Subcutaneous abdominal adipose tissue (tissue), 5 donors: ENCODE data around the gene AK9.

ENCODE experiments used
- H3K27ac ChIP-seq: one replicate; pipeline ENCODE4 v1.7.0; 2013; ENCODE audit warnings: low read depth, mild to moderate bottlenecking, inconsistent platforms, low read length, moderate library complexity
- H3K27me3 ChIP-seq, 5 donors: one replicate each; pipeline ENCODE4 v1.7.0; 2013; ENCODE audit warnings: low read length in 5 of 5, inconsistent platforms in 1 of 5; ENCODE audit not compliant: control insufficient read depth in 5 of 5, insufficient read depth in 4 of 5
- H3K36me3 ChIP-seq, 5 donors: one replicate each; pipeline ENCODE4 v1.7.0; 2013; ENCODE audit warnings: low read length in 5 of 5; ENCODE audit not compliant: control insufficient read depth in 5 of 5, insufficient read depth in 5 of 5
- H3K4me1 ChIP-seq, 5 donors: one replicate each; pipeline ENCODE4 v1.7.0; 2013; ENCODE audit warnings: low read length in 5 of 5, mild to moderate bottlenecking in 3 of 5, moderate library complexity in 1 of 5; ENCODE audit not compliant: control insufficient read depth in 5 of 5, insufficient read depth in 5 of 5
- H3K4me3 ChIP-seq, 5 donors: one replicate each; pipeline ENCODE4 v1.7.0; 2013; ENCODE audit warnings: low read length in 5 of 5, low read depth in 1 of 5
- H3K9ac ChIP-seq, 5 donors: one replicate each; pipeline ENCODE4 v1.7.0; 2013; ENCODE audit warnings: low read length in 5 of 5, mild to moderate bottlenecking in 4 of 5, moderate library complexity in 3 of 5
- H3K9me3 ChIP-seq, 5 donors: one replicate each; pipeline ENCODE4 v1.7.0; 2013; ENCODE audit warnings: low read length in 5 of 5; ENCODE audit not compliant: control insufficient read depth in 5 of 5
- donor health status: healthy.
- donor health status: healthy.
- donor health status: healthy.
- donor health status: healthy.
- donor health status: healthy.

The AK9 gene

GRCh38 chr6:109676724-109677123 lies 14.3 kb downstream of the AK9 start:
- Histone ChIP-seq H3K4me3 (no peak overlapping the region), H3K9me3 (no peaks in the 10 kb centered on the region), H3K9ac (no peak overlapping the region), H3K36me3 (no peaks in the 10 kb centered on the region), H3K4me1 (no peaks in the 10 kb centered on the region), H3K27ac (no peak overlapping the region), H3K27me3 (no peaks in the 10 kb centered on the region)

GRCh38 chr6:109672839-109673238 lies 18.2 kb downstream of the AK9 start:
- Histone ChIP-seq H3K9me3 (no peaks in the 10 kb centered on the region), H3K4me3 (no peak overlapping the region), H3K27ac (no peak overlapping the region)

GRCh38 chr6:109672175-109672574 lies 18.8 kb downstream of the AK9 start:
- Histone ChIP-seq H3K9ac (no peak overlapping the region), H3K4me3 (no peak overlapping the region), H3K4me1 (no peaks in the 10 kb centered on the region), H3K36me3 (peaks cover 0 to 2% (median 0%) of the 10 kb centered on the region in 5 donors), H3K9me3 (no peaks in the 10 kb centered on the region), H3K27me3 (no peaks in the 10 kb centered on the region), H3K27ac (no peak overlapping the region)

More at GRCh38 chr6:109672839-109673238, 18.2 kb downstream of the AK9 start:
- H3K27me3 ChIP-seq, result no peaks in the 10 kb centered on the region
- H3K36me3 ChIP-seq, result peaks cover 0 to 2% (median 0%) of the 10 kb centered on the region in 5 donors
- no peaks in the 10 kb centered on the region for H3K4me1 ChIP-seq
- H3K9ac ChIP-seq, result no peak overlapping the region

GRCh38 chr6:109671733-109672132 lies 19.3 kb downstream of the AK9 start:
- H3K4me3 ChIP-seq, result no peak overlapping the region

GRCh38 chr6:109669811-109670210 lies 21.2 kb downstream of the AK9 start:
- no peaks in the 10 kb centered on the region for H3K9me3 ChIP-seq
- H3K4me1 ChIP-seq, result no peaks in the 10 kb centered on the region
- H3K4me3 ChIP-seq, result no peak overlapping the region
- H3K36me3 ChIP-seq, result peaks cover 0 to 2% (median 0%) of the 10 kb centered on the region in 5 donors
- H3K27ac ChIP-seq, result no peak overlapping the region
- H3K27me3 ChIP-seq, result no peaks in the 10 kb centered on the region
- H3K9ac ChIP-seq, result no peak overlapping the region

More at GRCh38 chr6:109671733-109672132, 19.3 kb downstream of the AK9 start:
- peaks cover 0 to 2% (median 0%) of the 10 kb centered on the region in 5 donors for H3K36me3 ChIP-seq
- no peaks in the 10 kb centered on the region for H3K9me3 ChIP-seq
- no peaks in the 10 kb centered on the region for H3K4me1 ChIP-seq
- no peaks in the 10 kb centered on the region for H3K27me3 ChIP-seq
- no peak overlapping the region for H3K27ac ChIP-seq
- no peak overlapping the region for H3K9ac ChIP-seq

- H3K4me3 ChIP-seq, result no peak overlapping the region
- H3K9ac ChIP-seq, result no peak overlapping the region
- no peaks in the 10 kb centered on the region for H3K9me3 ChIP-seq
- H3K27me3 ChIP-seq, result no peaks in the 10 kb centered on the region
- H3K27ac ChIP-seq, result no peak overlapping the region
- H3K36me3 ChIP-seq, result peaks cover 0 to 7% (median 0%) of the 10 kb centered on the region in 5 donors
- H3K4me1 ChIP-seq, result no peaks in the 10 kb centered on the region
Observed at GRCh38 chr6:109662192-109662591, 28.8 kb downstream of the AK9 start.

GRCh38 chr6:109660526-109661320 lies 30.3 kb downstream of the AK9 start:
- Histone ChIP-seq H3K4me1 (no peaks in the 10 kb centered on the region), H3K27ac (no peak overlapping the region), H3K9me3 (no peaks in the 10 kb centered on the region), H3K27me3 (no peaks in the 10 kb centered on the region), H3K9ac (no peak overlapping the region), H3K36me3 (peaks cover 0 to 9% (median 0%) of the 10 kb centered on the region in 5 donors), H3K4me3 (no peak overlapping the region)

GRCh38 chr6:109655761-109656262 lies 35.2 kb downstream of the AK9 start:
- Histone ChIP-seq H3K4me3 (no peak overlapping the region), H3K4me1 (no peaks in the 10 kb centered on the region), H3K9ac (no peak overlapping the region), H3K9me3 (no peaks in the 10 kb centered on the region), H3K27ac (no peak overlapping the region), H3K27me3 (no peaks in the 10 kb centered on the region), H3K36me3 (peaks cover 0 to 11% (median 3%) of the 10 kb centered on the region in 5 donors)

- Histone ChIP-seq H3K27ac (no peak overlapping the region), H3K9me3 (no peaks in the 10 kb centered on the region), H3K9ac (no peak overlapping the region), H3K27me3 (no peaks in the 10 kb centered on the region), H3K4me3 (no peak overlapping the region), H3K36me3 (peaks cover 0 to 11% (median 3%) of the 10 kb centered on the region in 5 donors), H3K4me1 (no peaks in the 10 kb centered on the region)
Observed at GRCh38 chr6:109653264-109653663, 37.7 kb downstream of the AK9 start.

GRCh38 chr6:109644131-109644530 lies 46.9 kb downstream of the AK9 start:
- Histone ChIP-seq H3K27ac (no peak overlapping the region), H3K9ac (no peak overlapping the region), H3K9me3 (peaks cover 0 to 8% (median 0%) of the 10 kb centered on the region in 5 donors), H3K4me3 (no peak overlapping the region), H3K36me3 (peaks cover 0 to 13% (median 0%) of the 10 kb centered on the region in 5 donors), H3K27me3 (no peaks in the 10 kb centered on the region), H3K4me1 (no peaks in the 10 kb centered on the region)
